ENCODE measurements around the gene CPNE4. TPM values are rescaled to one million over a fixed set of nuclear protein-coding genes. Genes with fewer than 3 reads are reported as not detected.

CPNE4 gene
- total RNA-seq, 2 donors from 2014 or later, result 0.16 TPM; not detected in 1

GRCh38 chr3:131547585-131547984, 487.2 kb downstream of the CPNE4 start:
- no peaks in the 10 kb centered on the region for H3K27me3 ChIP-seq
- no peaks in the 10 kb centered on the region for H3K9me3 ChIP-seq
- TF ChIP-seq, protein P1, sequence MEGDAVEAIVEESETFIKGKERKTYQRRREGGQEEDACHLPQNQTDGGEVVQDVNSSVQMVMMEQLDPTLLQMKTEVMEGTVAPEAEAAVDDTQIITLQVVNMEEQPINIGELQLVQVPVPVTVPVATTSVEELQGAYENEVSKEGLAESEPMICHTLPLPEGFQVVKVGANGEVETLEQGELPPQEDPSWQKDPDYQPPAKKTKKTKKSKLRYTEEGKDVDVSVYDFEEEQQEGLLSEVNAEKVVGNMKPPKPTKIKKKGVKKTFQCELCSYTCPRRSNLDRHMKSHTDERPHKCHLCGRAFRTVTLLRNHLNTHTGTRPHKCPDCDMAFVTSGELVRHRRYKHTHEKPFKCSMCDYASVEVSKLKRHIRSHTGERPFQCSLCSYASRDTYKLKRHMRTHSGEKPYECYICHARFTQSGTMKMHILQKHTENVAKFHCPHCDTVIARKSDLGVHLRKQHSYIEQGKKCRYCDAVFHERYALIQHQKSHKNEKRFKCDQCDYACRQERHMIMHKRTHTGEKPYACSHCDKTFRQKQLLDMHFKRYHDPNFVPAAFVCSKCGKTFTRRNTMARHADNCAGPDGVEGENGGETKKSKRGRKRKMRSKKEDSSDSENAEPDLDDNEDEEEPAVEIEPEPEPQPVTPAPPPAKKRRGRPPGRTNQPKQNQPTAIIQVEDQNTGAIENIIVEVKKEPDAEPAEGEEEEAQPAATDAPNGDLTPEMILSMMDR (IDR thresholded peaks at IDR 0.05), result no peak
- H3K4me3 ChIP-seq, result no peak overlapping the region
- no peaks in the 10 kb centered on the region for H3K4me1 ChIP-seq
- no peak overlapping the region for H3K9ac ChIP-seq (ENCODE audit: low read depth in 2 of 2, low read length in 2 of 2)
- intact Hi-C loops (cut with DNase I), result no loop called here
- DNase-seq, result no peak
- H3K36me3 ChIP-seq, result no peaks in the 10 kb centered on the region
- H3K27ac ChIP-seq, result no peak overlapping the region

DNA sequence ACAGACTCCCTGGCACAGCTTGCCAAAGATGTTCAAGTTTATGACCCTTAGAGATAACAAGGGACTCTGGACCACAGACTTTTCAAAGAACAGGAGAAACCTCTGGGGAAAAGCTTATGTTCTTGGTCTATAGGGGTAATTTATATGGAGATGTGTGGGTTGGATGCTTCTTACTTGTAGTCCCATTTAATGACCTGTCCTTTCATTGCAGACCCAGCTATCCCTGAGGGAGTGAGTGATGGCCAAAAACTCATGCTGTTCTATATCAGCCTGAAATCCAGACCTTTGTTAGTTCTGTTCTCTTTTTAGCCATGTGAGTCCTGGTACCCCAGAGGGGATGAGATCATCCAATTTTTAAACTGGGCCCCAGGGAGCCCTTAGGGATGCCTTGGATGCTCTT, 488.4 kb downstream of the CPNE4 start:
- H3K9me3 ChIP-seq, result no peaks in the 10 kb centered on the region
- TF ChIP-seq, protein P1 (IDR thresholded peaks at IDR 0.05), result no peak
- intact Hi-C loops (cut with DNase I), result no loop called here
- no peaks in the 10 kb centered on the region for H3K36me3 ChIP-seq
- no peak overlapping the region for H3K4me3 ChIP-seq
- H3K9ac ChIP-seq (ENCODE audit: low read depth in 2 of 2, low read length in 2 of 2), result no peak overlapping the region
- no peak for DNase-seq
- H3K27me3 ChIP-seq, result no peaks in the 10 kb centered on the region
- H3K27ac ChIP-seq, result no peak overlapping the region
- H3K4me1 ChIP-seq, result no peaks in the 10 kb centered on the region

DNA sequence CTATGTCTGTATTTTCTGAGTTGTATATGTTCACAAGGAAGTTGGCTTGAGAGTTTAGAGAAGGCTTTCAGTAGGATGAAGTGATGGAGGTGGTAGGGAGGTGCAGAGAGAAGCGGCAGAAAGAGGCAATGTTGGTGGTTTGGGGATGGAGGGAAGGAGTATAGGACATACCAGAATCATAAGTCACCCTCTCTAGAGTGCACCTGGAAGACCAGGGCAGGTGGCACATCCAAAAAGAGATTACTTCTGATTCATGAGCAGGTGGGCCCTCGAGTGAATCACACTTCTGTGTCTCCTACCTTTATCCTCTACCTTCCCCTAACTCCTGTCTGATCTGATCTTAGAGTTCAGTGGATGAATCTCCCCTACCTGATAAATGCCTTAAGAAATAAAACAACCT, 490.3 kb downstream of the CPNE4 start:
- H3K36me3 ChIP-seq, result no peaks in the 10 kb centered on the region
- no peak overlapping the region for H3K27ac ChIP-seq
- TF ChIP-seq, protein P1 (IDR thresholded peaks at IDR 0.05), result no peak
- DNase-seq, result no peak
- no peak overlapping the region for H3K9ac ChIP-seq (ENCODE audit: low read depth in 2 of 2, low read length in 2 of 2)
- no peaks in the 10 kb centered on the region for H3K27me3 ChIP-seq
- no peaks in the 10 kb centered on the region for H3K4me1 ChIP-seq
- H3K9me3 ChIP-seq, result no peaks in the 10 kb centered on the region
- intact Hi-C loops (cut with DNase I), result no loop called here
- H3K4me3 ChIP-seq, result no peak overlapping the region

GRCh38 chr3:131543714-131544113, 491.1 kb downstream of the CPNE4 start:
- Histone ChIP-seq H3K4me1 (no peaks in the 10 kb centered on the region), H3K4me3 (no peak overlapping the region), H3K27me3 (no peaks in the 10 kb centered on the region), H3K27ac (no peak overlapping the region), H3K9me3 (no peaks in the 10 kb centered on the region), H3K9ac (ENCODE audit: low read depth in 2 of 2, low read length in 2 of 2) (no peak overlapping the region), H3K36me3 (no peaks in the 10 kb centered on the region)
- peak; percentile 17 for DNase-seq
- intact Hi-C loops (cut with DNase I), result no loop called here
- TF ChIP-seq, protein P1 (IDR thresholded peaks at IDR 0.05), result no peak

- H3K27me3 ChIP-seq, result no peaks in the 10 kb centered on the region
- H3K27ac ChIP-seq, result no peak overlapping the region
- TF ChIP-seq, protein P1 (IDR thresholded peaks at IDR 0.05), result no peak
- no peak overlapping the region for H3K9ac ChIP-seq (ENCODE audit: low read depth in 2 of 2, low read length in 2 of 2)
- intact Hi-C loops (cut with DNase I), result no loop called here
- no peaks in the 10 kb centered on the region for H3K4me1 ChIP-seq
- H3K9me3 ChIP-seq, result no peaks in the 10 kb centered on the region
- no peaks in the 10 kb centered on the region for H3K36me3 ChIP-seq
- no peak overlapping the region for H3K4me3 ChIP-seq
- no peak for DNase-seq
These were observed 493.5 kb downstream of the CPNE4 start for GRCh38 chr3:131541288-131541687.

GRCh38 chr3:131540821-131541220, 494.0 kb downstream of the CPNE4 start:
- intact Hi-C loops (cut with DNase I), result no loop called here
- no peak for DNase-seq
- TF ChIP-seq, protein P1 (IDR thresholded peaks at IDR 0.05), result no peak
- Histone ChIP-seq H3K9me3 (no peaks in the 10 kb centered on the region), H3K9ac (ENCODE audit: low read depth in 2 of 2, low read length in 2 of 2) (no peak overlapping the region), H3K4me1 (no peaks in the 10 kb centered on the region), H3K36me3 (no peaks in the 10 kb centered on the region), H3K27me3 (no peaks in the 10 kb centered on the region), H3K27ac (no peak overlapping the region), H3K4me3 (no peak overlapping the region)
